C4-2B (cell line): ENCODE measurements around the gene CFAP47.

ENCODE experiments used
- CTCF ChIP-seq: fragments of 450-650 bp; conservative IDR thresholded peaks from 2 replicates; pipeline ENCODE4 v1.5.1; 2017; ENCODE audit warnings: mild to moderate bottlenecking
- ZFX ChIP-seq: fragments of 450-650 bp; IDR thresholded peaks from 2 replicates; pipeline ENCODE4 v1.6.1; 2017

- peak; percentile 81 for TF ChIP-seq CTCF
- TF ChIP-seq ZFX, result no peak
These were observed 28.8 kb upstream of the CFAP47 start for GRCh38 chrX:35890699-35891098.
